Stimulated activated effector memory CD8-positive, alpha-beta T cell treated with anti-CD3 and anti-CD28 coated beads, Interleukin-12 subunit alpha, Interleukin-12 subunit beta, amount 100 ng/mL, for 72 hours (primary cell): ENCODE results near the gene ZC3H15.
A peak's percentile ranks its signal among the peaks of the same experiment; 100 is the strongest.
"Not testable (repeated sequence)": the region's sequence is repeated elsewhere in the genome, so short reads cannot be mapped to it uniquely, and the experiment has no call there.

Source experiments
- ATAC-seq: fragments of 150-1000 bp; cut with Tn5 transposase; 2 replicates; pipeline ENCODE4 v1.10.0; 2021
- DNase-seq, 2 donors: peaks; one replicate each; pipeline ENCODE4 v3.0.0; 2021 to 2022; ENCODE audit warnings: low spot score in 2 of 2
- H3K27ac Mint-ChIP-seq: one replicate; pipeline ENCODE4 v1.8.0; 2022; ENCODE audit warnings: mild to moderate bottlenecking, mixed read lengths
- H3K36me3 Mint-ChIP-seq: one replicate; pipeline ENCODE4 v1.8.0; 2022; ENCODE audit warnings: mild to moderate bottlenecking, mixed read lengths
- H3K4me1 Mint-ChIP-seq: one replicate; pipeline ENCODE4 v1.8.0; 2022; ENCODE audit warnings: mixed read lengths
- H3K4me3 Mint-ChIP-seq: one replicate; pipeline ENCODE4 v1.8.0; 2022; ENCODE audit warnings: mild to moderate bottlenecking, mixed read lengths
- H3K9me3 Mint-ChIP-seq: one replicate; pipeline ENCODE4 v1.8.0; 2022; ENCODE audit warnings: mixed read lengths

Gene ZC3H15

DNA sequence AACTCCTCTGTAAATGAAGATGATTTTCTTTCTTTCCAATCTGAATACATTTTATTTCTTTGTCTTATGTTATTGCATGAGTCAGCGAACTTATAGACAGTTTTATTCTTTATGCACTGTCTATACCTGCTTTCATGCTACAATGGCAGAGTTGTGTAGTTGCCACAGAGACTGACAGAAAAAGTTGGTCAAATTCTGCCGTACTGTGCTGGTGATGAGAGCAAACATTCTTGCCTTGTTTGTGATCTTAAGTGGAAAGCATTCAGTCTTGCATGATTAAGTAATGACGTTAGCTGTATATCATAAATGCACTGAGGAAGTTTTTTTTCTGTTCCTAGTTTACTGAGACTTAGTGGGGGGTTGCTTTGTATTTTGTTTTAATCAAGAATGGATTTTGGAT is 32.9 kb downstream of the ZC3H15 start:
- H3K27ac Mint-ChIP-seq, result peak overlapping the region; percentile 26

DNA sequence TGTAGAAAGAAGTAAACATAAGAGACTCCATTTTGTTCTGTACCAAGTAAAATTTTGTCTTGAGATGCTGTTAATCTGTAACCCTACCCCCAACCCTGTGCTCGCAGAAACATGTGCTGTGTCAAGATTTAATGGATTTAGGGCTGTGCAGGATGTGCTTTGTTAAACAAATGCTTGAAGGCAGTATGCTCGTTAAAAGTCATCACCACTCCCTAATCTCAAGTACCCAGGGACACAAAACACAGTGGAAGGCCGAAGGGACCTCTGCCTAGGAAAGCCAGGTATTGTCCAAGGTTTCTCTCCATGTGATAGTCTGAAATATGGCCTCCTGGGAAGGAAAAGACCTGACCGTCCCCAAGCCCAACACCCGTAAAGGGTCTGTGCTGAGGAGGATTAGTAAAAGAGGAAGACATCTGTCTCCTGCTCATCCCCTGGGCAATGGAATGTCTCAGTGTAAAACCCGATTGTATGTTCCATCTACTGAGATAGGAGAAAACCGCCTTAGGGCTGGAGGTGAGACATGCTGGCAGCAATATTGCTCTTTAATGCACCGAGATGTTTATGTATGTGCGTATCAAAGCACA is 35.6 kb downstream of the ZC3H15 start:
- Mint-ChIP-seq H3K36me3 (peaks cover 31% of the 10 kb centered on the region), H3K27ac (peak overlapping the region; percentile 35)
- ATAC-seq, H3K9me3 Mint-ChIP-seq, H3K4me3 Mint-ChIP-seq, DNase-seq, H3K4me1 Mint-ChIP-seq: not testable (repeated sequence)

More for the DNA sequence above, 32.9 kb downstream of the ZC3H15 start:
- H3K9me3 Mint-ChIP-seq, result no peaks in the 10 kb centered on the region
- no peak overlapping the region for H3K4me3 Mint-ChIP-seq
- no peaks in the 10 kb centered on the region for H3K4me1 Mint-ChIP-seq
- H3K36me3 Mint-ChIP-seq, result peaks cover 55% of the 10 kb centered on the region
- no peak for ATAC-seq
- DNase-seq, result no peak

DNA sequence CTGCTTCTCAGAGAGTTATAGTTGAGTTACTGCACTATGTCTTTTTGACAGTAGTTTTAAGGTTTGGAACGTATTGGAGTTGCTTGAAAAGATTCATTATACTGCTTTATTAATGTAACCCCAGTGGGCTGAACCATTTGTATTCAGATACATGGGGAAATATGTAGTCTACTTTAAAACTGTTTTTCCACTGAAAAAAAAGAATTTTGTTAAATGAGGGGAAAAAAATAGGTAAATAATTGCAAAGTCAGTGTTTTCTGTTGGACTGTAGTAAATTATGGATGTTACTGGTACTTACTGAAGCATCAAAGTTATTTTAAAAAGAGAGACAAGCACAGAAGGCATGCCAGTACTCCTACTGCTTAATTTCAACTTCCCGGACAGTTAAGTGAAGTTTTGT is 36.4 kb downstream of the ZC3H15 start:
- H3K9me3 Mint-ChIP-seq, result no peaks in the 10 kb centered on the region
- DNase-seq (no peak), ATAC-seq (no peak)
- no peaks in the 10 kb centered on the region for H3K4me1 Mint-ChIP-seq
- peaks cover 23% of the 10 kb centered on the region for H3K36me3 Mint-ChIP-seq
- H3K27ac Mint-ChIP-seq, result peak overlapping the region; percentile 35
- no peak overlapping the region for H3K4me3 Mint-ChIP-seq

DNA sequence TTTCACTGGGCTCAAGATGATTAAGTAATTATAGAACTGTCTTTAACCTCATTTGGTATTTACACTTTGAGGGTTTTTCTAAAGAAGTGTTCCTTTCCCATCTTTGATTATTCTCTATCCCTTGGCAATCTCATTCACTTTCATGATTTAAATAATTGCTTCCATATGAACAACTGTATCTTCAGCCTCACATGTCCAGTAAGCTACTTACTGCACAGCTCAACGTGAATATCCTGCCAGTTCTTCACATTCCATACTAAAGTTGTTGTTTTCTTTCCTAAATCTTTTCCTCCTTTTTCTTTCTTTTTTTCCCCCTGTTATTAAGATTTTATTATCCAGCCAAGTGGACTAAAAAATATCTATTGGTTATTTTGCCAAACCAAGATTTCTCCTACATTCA is 37.7 kb downstream of the ZC3H15 start:
- no peak overlapping the region for H3K27ac Mint-ChIP-seq
- no peak overlapping the region for H3K4me3 Mint-ChIP-seq
- H3K4me1 Mint-ChIP-seq, result no peaks in the 10 kb centered on the region
- ATAC-seq (no peak), DNase-seq (no peak)
- no peaks in the 10 kb centered on the region for H3K9me3 Mint-ChIP-seq
- H3K36me3 Mint-ChIP-seq, result peaks cover 13% of the 10 kb centered on the region

DNA sequence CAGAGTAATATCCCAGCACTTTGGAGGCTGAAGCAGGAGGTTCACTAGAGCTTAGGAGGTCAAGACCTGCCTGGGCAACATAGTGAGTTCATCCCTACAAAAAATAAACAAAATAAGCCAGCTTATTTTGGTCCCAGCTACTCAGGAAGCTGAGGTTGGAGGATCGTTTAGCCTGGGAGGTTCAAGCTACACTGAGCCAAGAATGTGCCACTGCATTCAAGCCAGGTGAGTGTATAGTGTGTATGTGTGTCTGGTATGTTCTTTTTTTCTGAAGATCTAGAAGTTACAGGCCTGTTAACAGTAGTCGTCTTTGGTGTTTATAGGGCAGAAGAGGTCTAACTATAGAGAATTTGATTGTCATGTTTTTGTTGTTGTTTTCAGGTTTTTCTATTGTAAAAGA is 40.2 kb downstream of the ZC3H15 start:
- H3K4me3 Mint-ChIP-seq, result no peak overlapping the region
- H3K9me3 Mint-ChIP-seq, result no peaks in the 10 kb centered on the region
- DNase-seq (no peak), ATAC-seq (no peak)
- H3K4me1 Mint-ChIP-seq, result no peaks in the 10 kb centered on the region
- no peaks in the 10 kb centered on the region for H3K36me3 Mint-ChIP-seq
- no peak overlapping the region for H3K27ac Mint-ChIP-seq

DNA sequence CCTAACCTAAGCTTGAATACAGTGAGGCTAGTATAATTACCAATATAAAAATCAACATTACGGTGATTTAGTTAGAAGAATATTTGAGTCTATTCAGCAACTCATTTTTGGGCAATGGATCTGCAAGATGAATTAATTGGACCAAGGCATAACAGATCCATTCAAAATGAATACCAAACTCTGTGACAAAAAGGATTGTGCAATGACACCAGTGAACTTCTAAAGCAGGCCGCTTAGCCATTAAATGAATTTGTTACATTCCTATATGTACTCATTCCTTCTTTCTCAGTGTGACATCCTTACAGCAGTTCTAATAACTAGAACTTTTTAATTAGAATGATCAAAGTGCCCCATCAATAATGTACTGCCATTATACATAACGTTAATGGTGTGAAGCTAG is 44.3 kb downstream of the ZC3H15 start:
- ATAC-seq (no peak), DNase-seq (no peak)
- Mint-ChIP-seq H3K36me3 (no peaks in the 10 kb centered on the region), H3K9me3 (no peaks in the 10 kb centered on the region), H3K4me3 (no peak overlapping the region), H3K27ac (no peak overlapping the region), H3K4me1 (no peaks in the 10 kb centered on the region)

DNA sequence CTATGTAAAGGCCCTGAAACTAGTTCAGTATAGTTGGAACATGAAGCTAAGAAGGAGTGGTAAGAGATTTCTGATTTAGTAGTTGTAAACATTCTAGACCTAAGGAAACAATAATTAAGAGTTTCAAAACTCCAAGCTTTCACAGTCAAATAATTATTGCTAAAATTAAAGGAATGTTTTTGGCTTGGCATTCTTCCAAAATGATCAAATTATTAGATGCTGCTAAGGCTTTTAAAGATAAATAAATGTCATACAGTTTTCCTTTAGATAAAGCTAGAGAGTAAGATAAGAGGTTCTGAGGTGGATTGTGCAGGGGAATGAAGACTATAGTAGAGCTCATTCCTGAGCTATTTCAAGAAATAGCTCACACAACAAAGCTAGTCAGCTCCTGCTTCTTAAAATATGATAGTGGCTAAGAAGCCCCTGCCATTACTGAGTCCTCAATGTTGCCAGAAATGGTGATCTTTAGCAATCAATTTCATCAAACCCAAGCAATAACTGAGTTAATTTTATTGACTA is 45.3 kb downstream of the ZC3H15 start:
- Mint-ChIP-seq H3K4me3 (no peak overlapping the region), H3K4me1 (no peaks in the 10 kb centered on the region)

DNA sequence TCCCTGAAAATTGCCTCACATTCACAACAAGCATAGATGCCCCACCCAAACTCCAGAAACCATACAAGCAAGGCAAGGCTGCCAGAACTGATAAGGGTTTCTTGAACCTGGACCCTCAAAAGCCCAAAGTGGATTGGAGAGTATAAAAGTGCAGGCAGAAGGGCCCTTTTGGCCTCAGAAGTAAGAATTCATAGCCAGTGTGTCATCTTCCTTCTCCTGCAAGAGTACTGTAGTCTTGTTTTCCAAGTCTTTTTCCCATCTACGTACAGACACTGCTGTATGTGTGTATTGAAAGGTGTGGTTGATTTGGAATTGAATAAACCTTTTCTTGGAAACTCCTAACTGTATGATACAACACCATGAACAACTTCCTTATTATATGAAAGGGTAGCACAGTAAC is 46.8 kb downstream of the ZC3H15 start:
- Mint-ChIP-seq H3K36me3 (no peaks in the 10 kb centered on the region), H3K9me3 (no peaks in the 10 kb centered on the region), H3K4me3 (no peak overlapping the region), H3K4me1 (no peaks in the 10 kb centered on the region), H3K27ac (no peak overlapping the region)
- no peak for DNase-seq
- ATAC-seq, result no peak

More for the DNA sequence above, 45.3 kb downstream of the ZC3H15 start:
- no peaks in the 10 kb centered on the region for H3K36me3 Mint-ChIP-seq
- H3K9me3 Mint-ChIP-seq, result no peaks in the 10 kb centered on the region
- no peak for ATAC-seq
- no peak overlapping the region for H3K27ac Mint-ChIP-seq
- DNase-seq, result no peak

DNA sequence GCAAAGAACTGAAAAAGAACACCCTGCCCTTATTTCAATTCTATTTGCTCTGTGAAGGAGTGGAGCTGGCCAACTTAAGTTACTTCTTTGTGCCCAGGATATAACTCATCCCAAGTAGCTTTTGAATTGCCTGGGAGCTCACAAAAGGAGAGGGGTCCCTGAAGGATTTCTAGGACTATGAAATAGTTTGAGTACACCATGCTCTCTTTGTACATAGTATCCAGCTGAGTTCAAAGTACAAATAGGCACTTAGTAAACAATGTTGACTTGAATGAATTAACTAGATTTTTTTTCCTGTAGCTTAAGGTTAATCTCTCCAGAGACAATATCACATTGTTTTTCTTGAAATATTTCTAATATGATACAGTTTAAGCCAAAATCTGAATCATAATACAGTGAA is 47.7 kb downstream of the ZC3H15 start:
- H3K27ac Mint-ChIP-seq, result no peak overlapping the region

DNA sequence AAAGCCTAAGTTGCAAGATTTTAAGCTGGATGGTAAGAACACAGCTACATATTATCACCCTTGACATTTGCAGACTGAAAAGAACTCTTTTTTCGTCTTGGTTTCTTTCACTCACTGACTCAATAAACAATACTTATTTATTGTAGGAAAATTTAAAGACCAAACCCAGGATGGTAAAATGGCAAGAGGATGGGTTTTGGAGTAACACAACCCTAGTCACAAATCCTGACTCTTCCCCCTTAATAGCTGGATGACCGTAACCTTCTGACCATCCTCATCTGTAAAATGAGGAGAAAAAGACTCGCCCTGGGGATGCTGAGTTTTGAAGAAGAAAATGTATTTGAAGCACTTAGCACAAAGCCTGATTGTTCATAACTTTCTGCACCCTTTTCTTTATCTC is 48.3 kb downstream of the ZC3H15 start:
- ATAC-seq, result no peak
- no peaks in the 10 kb centered on the region for H3K36me3 Mint-ChIP-seq
- H3K9me3 Mint-ChIP-seq, result no peaks in the 10 kb centered on the region
- DNase-seq, result no peak
- no peak overlapping the region for H3K27ac Mint-ChIP-seq
- H3K4me3 Mint-ChIP-seq, result no peak overlapping the region
- no peaks in the 10 kb centered on the region for H3K4me1 Mint-ChIP-seq

More for the DNA sequence above, 47.7 kb downstream of the ZC3H15 start:
- Mint-ChIP-seq H3K4me1 (no peaks in the 10 kb centered on the region), H3K36me3 (no peaks in the 10 kb centered on the region), H3K9me3 (no peaks in the 10 kb centered on the region), H3K4me3 (no peak overlapping the region)
- no peak for DNase-seq
- ATAC-seq, result no peak

DNA sequence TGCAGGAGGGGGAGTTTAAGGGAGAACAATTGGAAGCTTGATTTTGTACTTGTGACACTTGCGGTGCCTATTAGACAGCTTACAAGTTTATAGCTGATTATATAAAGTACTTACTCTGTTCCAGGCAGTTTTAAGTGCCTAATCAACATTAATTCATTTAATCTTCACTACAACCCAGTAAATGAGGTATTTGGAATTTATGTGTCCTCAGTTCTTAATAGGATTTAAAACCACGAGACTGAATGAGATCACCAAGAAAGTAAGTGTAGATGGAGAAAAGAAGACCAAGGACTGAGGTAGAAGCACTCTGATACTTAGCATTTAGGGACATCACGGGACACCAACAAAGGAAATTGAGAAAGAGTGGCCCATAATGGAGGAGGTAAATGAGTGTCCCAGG is 49.8 kb downstream of the ZC3H15 start:
- Mint-ChIP-seq H3K4me1 (no peaks in the 10 kb centered on the region), H3K27ac (no peak overlapping the region), H3K9me3 (no peaks in the 10 kb centered on the region), H3K4me3 (no peak overlapping the region), H3K36me3 (no peaks in the 10 kb centered on the region)
- no peak for DNase-seq
- no peak for ATAC-seq

DNA sequence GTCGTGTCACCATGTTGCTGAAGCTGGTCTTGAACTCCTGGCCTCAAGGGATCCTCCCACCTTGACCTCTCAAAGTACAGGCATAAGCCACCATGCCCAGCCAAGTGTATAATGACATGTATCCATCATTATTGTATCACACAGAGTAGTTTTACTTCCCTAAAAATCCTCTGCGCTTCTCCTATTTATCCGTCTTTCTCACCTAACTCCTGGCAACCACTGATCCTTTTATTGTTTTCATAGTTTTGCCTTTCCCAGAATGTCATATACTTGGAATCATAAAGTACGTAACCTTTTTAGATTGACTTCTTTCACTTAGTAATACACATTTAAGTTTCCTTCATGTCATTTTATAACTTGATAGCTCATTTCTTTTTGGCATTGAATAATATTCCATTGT is 51.0 kb downstream of the ZC3H15 start:
- DNase-seq (no peak), ATAC-seq (no peak)
- Mint-ChIP-seq H3K4me1 (no peaks in the 10 kb centered on the region), H3K9me3 (no peaks in the 10 kb centered on the region), H3K4me3 (no peak overlapping the region), H3K36me3 (no peaks in the 10 kb centered on the region), H3K27ac (no peak overlapping the region)

DNA sequence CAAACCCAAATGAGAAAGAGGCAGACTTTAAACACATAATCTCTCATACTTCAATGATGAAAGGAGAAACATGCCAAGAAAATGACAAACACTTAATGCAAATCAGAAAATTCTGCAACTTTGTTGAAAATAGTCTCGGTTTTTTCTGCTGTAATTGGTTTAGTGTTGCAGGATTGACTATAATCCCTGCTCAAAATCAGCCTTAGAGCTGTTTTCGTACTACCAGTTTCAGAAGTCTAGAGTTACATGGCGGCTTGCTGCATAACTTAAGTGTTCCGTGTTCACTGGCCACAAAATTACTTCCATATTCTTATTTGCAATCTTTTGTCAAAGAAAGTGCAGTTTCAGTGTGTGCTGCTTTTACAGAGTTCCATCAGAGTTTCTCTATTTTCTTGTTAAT is 54.9 kb downstream of the ZC3H15 start:
- H3K36me3 Mint-ChIP-seq, result no peaks in the 10 kb centered on the region
- H3K27ac Mint-ChIP-seq, result no peak overlapping the region
- DNase-seq (no peak), ATAC-seq (no peak)
- H3K4me1 Mint-ChIP-seq, result no peaks in the 10 kb centered on the region
- no peaks in the 10 kb centered on the region for H3K9me3 Mint-ChIP-seq
- no peak overlapping the region for H3K4me3 Mint-ChIP-seq

DNA sequence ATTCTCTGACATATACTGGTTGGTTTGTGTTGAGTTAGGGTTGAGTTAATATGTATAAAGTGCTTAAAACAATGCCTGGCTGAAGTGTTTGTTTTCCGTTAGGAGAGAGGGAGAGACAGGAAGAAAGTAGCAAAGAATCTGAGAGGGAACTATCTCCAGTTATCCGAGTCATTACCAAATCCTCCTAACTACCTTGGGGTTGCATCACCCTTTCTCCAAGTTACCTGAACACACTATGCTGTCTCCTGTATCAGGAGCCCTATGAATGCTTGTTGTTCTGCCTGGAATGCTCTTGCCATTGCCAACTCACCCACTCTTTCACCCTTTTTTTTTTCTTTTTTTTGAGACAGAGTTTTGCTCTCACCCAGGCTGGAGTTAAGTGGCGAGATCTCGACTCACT is 55.9 kb downstream of the ZC3H15 start:
- no peaks in the 10 kb centered on the region for H3K36me3 Mint-ChIP-seq
- ATAC-seq (no peak), DNase-seq (no peak)
- no peak overlapping the region for H3K27ac Mint-ChIP-seq
- no peaks in the 10 kb centered on the region for H3K4me1 Mint-ChIP-seq
- H3K4me3 Mint-ChIP-seq, result no peak overlapping the region
- no peaks in the 10 kb centered on the region for H3K9me3 Mint-ChIP-seq

DNA sequence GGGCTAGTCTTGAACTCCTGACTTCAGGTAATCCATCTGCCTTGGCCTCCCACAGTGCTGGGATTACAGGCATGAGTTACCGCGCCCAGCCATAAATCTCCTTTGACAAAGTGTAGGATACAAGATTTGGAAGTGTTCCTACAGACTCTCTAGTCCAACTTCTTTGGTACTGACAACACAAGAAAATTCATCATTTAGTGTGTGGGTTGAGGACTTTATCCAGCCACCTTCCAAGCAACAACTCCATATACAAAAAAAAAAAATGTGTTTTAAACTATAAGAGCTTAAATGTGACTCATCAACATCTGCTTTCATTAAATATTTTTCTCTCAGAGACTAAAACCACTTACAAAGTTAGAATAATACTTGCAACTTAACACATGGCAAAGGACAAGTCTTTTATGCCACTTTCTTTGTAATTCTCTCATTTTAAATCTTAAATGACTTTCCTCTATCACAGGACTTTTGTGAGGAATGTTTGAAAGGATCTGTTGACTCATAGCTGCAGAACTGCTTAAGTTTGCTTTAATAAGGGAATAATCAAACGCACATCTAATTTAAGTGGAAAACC is 57.6 kb downstream of the ZC3H15 start:
- ATAC-seq (no peak), DNase-seq (no peak)
- H3K4me1 Mint-ChIP-seq, result no peaks in the 10 kb centered on the region
- H3K4me3 Mint-ChIP-seq, result no peak overlapping the region
- H3K36me3 Mint-ChIP-seq, result no peaks in the 10 kb centered on the region
- no peaks in the 10 kb centered on the region for H3K9me3 Mint-ChIP-seq
- no peak overlapping the region for H3K27ac Mint-ChIP-seq

DNA sequence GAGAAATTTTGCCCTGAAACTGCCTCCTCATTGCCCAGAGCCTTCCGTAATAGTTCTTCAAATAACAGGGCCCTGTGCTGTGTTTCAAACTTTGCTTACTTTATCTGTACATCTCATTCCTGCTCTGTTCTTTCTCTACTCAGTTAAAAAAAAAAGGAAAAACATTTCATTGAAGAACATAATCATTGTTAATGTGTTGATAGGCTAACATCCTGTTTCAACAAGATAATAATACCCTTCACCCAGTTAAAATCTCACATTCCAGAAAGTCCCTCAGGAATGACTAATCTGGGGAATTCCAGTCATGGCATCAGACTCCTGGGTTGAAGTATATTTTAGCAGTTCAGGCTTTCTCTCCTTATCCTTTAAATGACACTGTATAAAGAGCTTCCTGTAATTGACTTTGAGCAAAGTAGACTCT is 58.2 kb downstream of the ZC3H15 start:
- H3K4me3 Mint-ChIP-seq, result no peak overlapping the region
- no peak for DNase-seq
- H3K27ac Mint-ChIP-seq, result no peak overlapping the region
- H3K4me1 Mint-ChIP-seq, result no peaks in the 10 kb centered on the region
- ATAC-seq, result no peak
- no peaks in the 10 kb centered on the region for H3K36me3 Mint-ChIP-seq
- H3K9me3 Mint-ChIP-seq, result no peaks in the 10 kb centered on the region
